NCI-H1436 (cell line): ENCODE data around the gene CYLD.
A peak's percentile ranks its signal among the peaks of the same experiment; 100 is the strongest.

ENCODE experiments used
- DNase-seq: peaks from one replicate; lab custom pipeline; 2025; lab: John Stamatoyannopoulos, UW

Gene CYLD

GRCh38 chr16:50741781-50742575, at the start of gene CYLD:
Gene CYLD, plus strand, starts transcription at chr16:50742086. Its CDS starts 7,613 bp downstream, at chr16:50749699.
- peak; percentile 98 for DNase-seq

GRCh38 chr16:50692644-50692998, 49.3 kb upstream of the CYLD start:
- DNase-seq: no peak

- DNase-seq: no peak
Measured at GRCh38 chr16:50692999-50693781, 48.7 kb upstream of the CYLD start, which contains the start of gene NOD2. Gene NOD2, plus strand, starts transcription at chr16:50693606. Its CDS starts 5,890 bp downstream, at chr16:50699496.

GRCh38 chr16:50694206-50694605, 47.7 kb upstream of the CYLD start:
- DNase-seq: no peak

GRCh38 chr16:50695017-50696000, 46.6 kb upstream of the CYLD start:
- no peak for DNase-seq

- no peak for DNase-seq
Measured at GRCh38 chr16:50696126-50696525, 45.8 kb upstream of the CYLD start.

GRCh38 chr16:50696575-50697420, 45.1 kb upstream of the CYLD start:
- DNase-seq: no peak

GRCh38 chr16:50697421-50697715, 44.5 kb upstream of the CYLD start:
- DNase-seq: no peak

GRCh38 chr16:50697881-50698767, 43.8 kb upstream of the CYLD start:
- DNase-seq: no peak

GRCh38 chr16:50699326-50700159, 42.3 kb upstream of the CYLD start:
- DNase-seq: no peak

GRCh38 chr16:50702725-50703124, 39.2 kb upstream of the CYLD start:
- no peak for DNase-seq

- no peak for DNase-seq
Measured at GRCh38 chr16:50704245-50704644, 37.6 kb upstream of the CYLD start.

GRCh38 chr16:50705436-50706110, 36.3 kb upstream of the CYLD start:
- DNase-seq: no peak

- DNase-seq: no peak
Measured at GRCh38 chr16:50706250-50706649, 35.6 kb upstream of the CYLD start.

- no peak for DNase-seq
Measured at GRCh38 chr16:50708373-50709060, 33.4 kb upstream of the CYLD start.

- DNase-seq: no peak
Measured at GRCh38 chr16:50709061-50709684, 32.7 kb upstream of the CYLD start.

GRCh38 chr16:50709980-50710379, 31.9 kb upstream of the CYLD start:
- DNase-seq: no peak

- no peak for DNase-seq
Measured at GRCh38 chr16:50711040-50711439, 30.8 kb upstream of the CYLD start.
